ENCODE measurements around the gene GLMP. TPM values are rescaled to one million over a fixed set of nuclear protein-coding genes. Genes with fewer than 3 reads are reported as not detected.

The GLMP gene
- total and polyA plus RNA-seq, 2 of the 13 experiments (the other 11 are each of a cell fraction or from before 2014, with no cell fraction given), result 44.6 to 75.8 TPM

DNA sequence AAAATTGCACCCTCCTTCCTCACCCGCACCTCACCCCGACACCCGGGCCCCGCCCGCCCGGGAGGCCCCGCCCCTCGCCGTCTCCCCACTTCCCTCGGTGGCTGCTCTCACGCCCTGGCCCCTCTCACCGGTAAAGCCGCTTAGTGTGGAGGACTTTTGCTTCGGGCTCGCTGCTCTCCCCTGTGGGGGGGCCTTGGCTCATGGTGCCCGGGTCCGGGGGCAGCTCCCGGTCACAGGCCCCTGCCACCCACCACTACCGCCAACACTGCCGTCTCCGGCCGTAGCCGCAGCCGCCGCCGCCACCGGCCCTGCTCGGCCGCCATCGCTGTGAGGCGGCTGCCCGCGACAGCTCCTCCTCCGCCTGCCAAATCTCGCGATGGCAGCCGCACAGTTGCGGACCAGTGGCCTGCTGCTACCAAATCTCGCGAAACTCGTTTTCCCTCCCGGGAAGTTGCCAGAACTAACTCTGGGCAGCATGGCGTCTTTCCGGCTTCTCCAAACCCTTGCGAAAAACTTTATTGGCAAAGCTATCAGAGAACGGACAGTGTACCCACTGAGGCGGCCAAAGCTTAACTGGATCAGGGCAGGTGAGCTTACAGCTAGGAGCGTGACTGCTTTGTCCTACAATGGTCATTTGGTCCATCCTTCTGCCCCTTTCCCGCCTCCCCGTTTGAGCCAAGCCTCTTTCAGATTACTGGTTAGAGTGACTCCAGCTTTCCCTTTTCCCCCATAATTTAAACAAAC lies 12.8 kb downstream of the GLMP start, which contains the start of gene SMG5 (continued):
- no peak for TF ChIP-seq ZNF570 (CRISPR knock-in tag; IDR thresholded peaks at IDR 0.05; ENCODE audit: borderline replicate concordance)
- TF ChIP-seq, protein P1, sequence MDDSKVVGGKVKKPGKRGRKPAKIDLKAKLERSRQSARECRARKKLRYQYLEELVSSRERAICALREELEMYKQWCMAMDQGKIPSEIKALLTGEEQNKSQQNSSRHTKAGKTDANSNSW (CRISPR knock-in tag; IDR thresholded peaks at IDR 0.05; ENCODE audit: borderline replicate concordance), result no peak
- TF ChIP-seq SRSF1 (optimal IDR thresholded peaks at IDR 0.05; ENCODE audit: low read depth, low read length), result peak; percentile 69
- peak; percentile 48; the same call in 1 of the 2 replicates for TF ChIP-seq SAFB2 (CRISPR knock-in tag; IDR thresholded peaks at IDR 0.05; ENCODE audit: borderline replicate concordance, low read depth)
- TF ChIP-seq, protein P2, sequence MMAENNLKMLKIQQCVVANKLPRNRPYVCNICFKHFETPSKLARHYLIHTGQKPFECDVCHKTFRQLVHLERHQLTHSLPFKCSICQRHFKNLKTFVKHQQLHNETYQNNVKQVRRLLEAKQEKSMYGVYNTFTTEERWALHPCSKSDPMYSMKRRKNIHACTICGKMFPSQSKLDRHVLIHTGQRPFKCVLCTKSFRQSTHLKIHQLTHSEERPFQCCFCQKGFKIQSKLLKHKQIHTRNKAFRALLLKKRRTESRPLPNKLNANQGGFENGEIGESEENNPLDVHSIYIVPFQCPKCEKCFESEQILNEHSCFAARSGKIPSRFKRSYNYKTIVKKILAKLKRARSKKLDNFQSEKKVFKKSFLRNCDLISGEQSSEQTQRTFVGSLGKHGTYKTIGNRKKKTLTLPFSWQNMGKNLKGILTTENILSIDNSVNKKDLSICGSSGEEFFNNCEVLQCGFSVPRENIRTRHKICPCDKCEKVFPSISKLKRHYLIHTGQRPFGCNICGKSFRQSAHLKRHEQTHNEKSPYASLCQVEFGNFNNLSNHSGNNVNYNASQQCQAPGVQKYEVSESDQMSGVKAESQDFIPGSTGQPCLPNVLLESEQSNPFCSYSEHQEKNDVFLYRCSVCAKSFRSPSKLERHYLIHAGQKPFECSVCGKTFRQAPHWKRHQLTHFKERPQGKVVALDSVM (CRISPR knock-in tag; IDR thresholded peaks at IDR 0.05), result peak; percentile 51
- TF ChIP-seq ZNF768 (CRISPR knock-in tag; IDR thresholded peaks at IDR 0.05), result peak; percentile 77; the same call in 1 of the 2 replicates
- TF ChIP-seq ERF (CRISPR knock-in tag; IDR thresholded peaks at IDR 0.05), result peak; percentile 85
- 0 out of 2 replicates have a peak, but pooled peaks have one; percentile 20 for TF ChIP-seq RCOR2 (CRISPR knock-in tag; IDR thresholded peaks at IDR 0.05)
- 0 out of 2 replicates have a peak, but pooled peaks have one; percentile 68 for TF ChIP-seq ZNF790 (CRISPR knock-in tag; IDR thresholded peaks at IDR 0.05; ENCODE audit: borderline replicate concordance)
- no peak for TF ChIP-seq ZFYVE20 (CRISPR knock-in tag; IDR thresholded peaks at IDR 0.05; ENCODE audit: borderline replicate concordance, low read depth)
- no peak for TF ChIP-seq ZFAT (CRISPR knock-in tag; conservative IDR thresholded peaks at IDR 0.05)
- TF ChIP-seq, protein P3, sequence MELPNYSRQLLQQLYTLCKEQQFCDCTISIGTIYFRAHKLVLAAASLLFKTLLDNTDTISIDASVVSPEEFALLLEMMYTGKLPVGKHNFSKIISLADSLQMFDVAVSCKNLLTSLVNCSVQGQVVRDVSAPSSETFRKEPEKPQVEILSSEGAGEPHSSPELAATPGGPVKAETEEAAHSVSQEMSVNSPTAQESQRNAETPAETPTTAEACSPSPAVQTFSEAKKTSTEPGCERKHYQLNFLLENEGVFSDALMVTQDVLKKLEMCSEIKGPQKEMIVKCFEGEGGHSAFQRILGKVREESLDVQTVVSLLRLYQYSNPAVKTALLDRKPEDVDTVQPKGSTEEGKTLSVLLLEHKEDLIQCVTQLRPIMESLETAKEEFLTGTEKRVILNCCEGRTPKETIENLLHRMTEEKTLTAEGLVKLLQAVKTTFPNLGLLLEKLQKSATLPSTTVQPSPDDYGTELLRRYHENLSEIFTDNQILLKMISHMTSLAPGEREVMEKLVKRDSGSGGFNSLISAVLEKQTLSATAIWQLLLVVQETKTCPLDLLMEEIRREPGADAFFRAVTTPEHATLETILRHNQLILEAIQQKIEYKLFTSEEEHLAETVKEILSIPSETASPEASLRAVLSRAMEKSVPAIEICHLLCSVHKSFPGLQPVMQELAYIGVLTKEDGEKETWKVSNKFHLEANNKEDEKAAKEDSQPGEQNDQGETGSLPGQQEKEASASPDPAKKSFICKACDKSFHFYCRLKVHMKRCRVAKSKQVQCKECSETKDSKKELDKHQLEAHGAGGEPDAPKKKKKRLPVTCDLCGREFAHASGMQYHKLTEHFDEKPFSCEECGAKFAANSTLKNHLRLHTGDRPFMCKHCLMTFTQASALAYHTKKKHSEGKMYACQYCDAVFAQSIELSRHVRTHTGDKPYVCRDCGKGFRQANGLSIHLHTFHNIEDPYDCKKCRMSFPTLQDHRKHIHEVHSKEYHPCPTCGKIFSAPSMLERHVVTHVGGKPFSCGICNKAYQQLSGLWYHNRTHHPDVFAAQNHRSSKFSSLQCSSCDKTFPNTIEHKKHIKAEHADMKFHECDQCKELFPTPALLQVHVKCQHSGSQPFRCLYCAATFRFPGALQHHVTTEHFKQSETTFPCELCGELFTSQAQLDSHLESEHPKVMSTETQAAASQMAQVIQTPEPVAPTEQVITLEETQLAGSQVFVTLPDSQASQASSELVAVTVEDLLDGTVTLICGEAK (IDR thresholded peaks at IDR 0.05), result peak; percentile 100
- TF ChIP-seq, protein P3 (CRISPR knock-in tag; IDR thresholded peaks at IDR 0.05), result peak; percentile 100
- 0 out of 2 replicates have a peak, but pooled peaks have one; percentile 27 for TF ChIP-seq ZNF17 (CRISPR knock-in tag; IDR thresholded peaks at IDR 0.05)
